Left ventricle myocardium inferior (tissue), 1 donor: ENCODE results near the gene KCMF1. TPM values are rescaled to one million over a fixed set of nuclear protein-coding genes. Genes with fewer than 3 reads are reported as not detected.

Experiments used
- DNase-seq: peaks from one replicate; pipeline ENCODE4 v3.0.0-alpha.2; 2020
- H3K27ac ChIP-seq: fragments of 200-600 bp; replicated peaks from 2 replicates; pipeline ENCODE4 v1.8.0; 2021
- H3K27me3 ChIP-seq: fragments of 200-600 bp; 2 replicates; pipeline ENCODE4 v1.8.0; 2021; ENCODE audit warnings: low read depth
- H3K36me3 ChIP-seq: fragments of 200-600 bp; 2 replicates; pipeline ENCODE4 v1.8.0; 2021
- H3K4me1 ChIP-seq: fragments of 200-600 bp; 2 replicates; pipeline ENCODE4 v1.8.0; 2021
- H3K4me3 ChIP-seq: fragments of 200-600 bp; 2 replicates; pipeline ENCODE4 v1.8.0; 2021; ENCODE audit warnings: mild to moderate bottlenecking, moderate library complexity
- H3K9me3 ChIP-seq: fragments of 200-600 bp; replicated peaks from 2 replicates; pipeline ENCODE4 v1.8.0; 2021
- CTCF ChIP-seq: fragments of 200-600 bp; IDR thresholded peaks from 2 replicates; pipeline ENCODE4 v1.8.0; 2021; ENCODE audit warnings: antibody characterized with exemption, mild to moderate bottlenecking, borderline replicate concordance
- intact Hi-C: fragments of 100-400 bp; cut with micrococcal nuclease; formaldehyde crosslinking; loops from one replicate; pipeline ENCODE4 v1.11.0; 2022
- total RNA-seq: library from RNA; stranded (reverse); fragmentation: NEBNext Ultra II Directional; extraction: Animal tissue kit (Norgen Biotek cat#: 25700); gene quantifications from one replicate; pipeline ENCODE4 v1.2.1, GENCODE V29; 2021
- donor health status: DM: no; HTN: yes; CAD: no; lungs with severe emphysema.

KCMF1 gene
- total RNA-seq, 1 donor from 2014 or later, result 90.2 TPM

- H3K4me1 ChIP-seq, result peaks cover 71% of the 10 kb centered on the region
- H3K9me3 ChIP-seq, result no peaks in the 10 kb centered on the region
- no peak overlapping the region for H3K4me3 ChIP-seq
- intact Hi-C loops, result no loop called here
- peaks cover 7% of the 10 kb centered on the region for H3K36me3 ChIP-seq
- no peak for TF ChIP-seq CTCF
- no peaks in the 10 kb centered on the region for H3K27me3 ChIP-seq
- DNase-seq, result no peak
- no peak overlapping the region for H3K27ac ChIP-seq
Observed at GRCh38 chr2:85008252-85008651, 37.3 kb downstream of the KCMF1 start.

DNA sequence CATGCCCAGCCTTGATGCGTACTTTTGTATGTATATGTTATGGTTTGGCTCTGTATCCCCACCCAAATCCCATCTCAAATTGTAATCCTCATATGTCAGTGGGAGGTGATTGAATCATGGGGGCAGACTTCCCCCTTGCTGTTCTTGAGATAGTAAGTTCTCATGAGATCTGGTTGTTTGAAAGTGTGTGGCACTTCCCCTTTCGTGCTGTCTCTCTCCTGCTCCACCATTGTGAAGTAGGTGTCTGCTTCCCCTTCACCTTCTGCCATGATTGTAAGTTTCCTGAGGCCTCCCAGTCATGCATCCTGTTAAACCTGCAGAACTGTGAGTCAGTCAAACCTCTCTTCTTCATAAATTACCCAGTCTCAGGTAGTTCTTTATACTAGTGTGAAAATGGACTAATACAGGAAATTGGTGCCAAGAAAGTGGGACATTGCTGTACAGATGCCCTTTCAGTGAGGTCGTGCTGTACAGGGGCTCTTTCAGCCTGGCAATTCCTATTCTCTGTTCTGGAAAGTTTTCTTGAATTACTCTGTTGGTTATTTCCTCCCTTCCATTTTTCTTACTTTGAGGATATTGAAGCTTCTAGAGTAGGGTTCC lies 38.2 kb downstream of the KCMF1 start:
- intact Hi-C loops, result no loop called here

DNA sequence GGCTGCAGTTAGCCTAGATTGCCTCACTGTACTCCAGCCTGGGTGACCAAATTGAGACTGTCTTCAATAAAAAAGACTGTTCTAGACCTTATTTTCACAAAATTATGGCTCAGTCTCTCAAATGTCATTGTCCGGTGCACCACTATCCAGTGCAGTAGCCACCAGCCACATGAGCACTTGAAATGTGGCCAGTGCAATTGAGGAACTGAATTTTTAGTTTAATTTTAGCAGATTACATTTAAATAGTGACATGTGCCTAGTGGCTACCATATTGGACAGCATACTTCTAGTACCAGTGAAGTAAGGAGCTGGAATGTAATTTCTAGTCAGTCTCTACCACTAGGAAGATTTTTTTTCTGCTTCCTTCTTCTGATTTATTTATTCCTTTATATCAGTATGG lies 39.4 kb downstream of the KCMF1 start:
- no peak for DNase-seq
- Histone ChIP-seq H3K27ac (no peak overlapping the region), H3K4me1 (peaks cover 83% of the 10 kb centered on the region), H3K4me3 (no peak overlapping the region), H3K9me3 (no peaks in the 10 kb centered on the region), H3K27me3 (no peaks in the 10 kb centered on the region), H3K36me3 (peaks cover 7% of the 10 kb centered on the region)
- intact Hi-C loops, result no loop called here
- no peak for TF ChIP-seq CTCF

More for the DNA sequence above, 38.2 kb downstream of the KCMF1 start:
- no peak for TF ChIP-seq CTCF
- Histone ChIP-seq H3K36me3 (peaks cover 7% of the 10 kb centered on the region), H3K4me3 (no peak overlapping the region), H3K27me3 (no peaks in the 10 kb centered on the region), H3K4me1 (peaks cover 73% of the 10 kb centered on the region), H3K27ac (no peak overlapping the region), H3K9me3 (no peaks in the 10 kb centered on the region)
- no peak for DNase-seq

- TF ChIP-seq CTCF, result no peak
- Histone ChIP-seq H3K9me3 (no peaks in the 10 kb centered on the region), H3K27me3 (no peaks in the 10 kb centered on the region), H3K4me1 (peaks cover 84% of the 10 kb centered on the region), H3K36me3 (peaks cover 7% of the 10 kb centered on the region), H3K27ac (no peak overlapping the region), H3K4me3 (no peak overlapping the region)
- DNase-seq, result no peak
- intact Hi-C loops, result no loop called here
Observed at GRCh38 chr2:85011098-85011497, 40.1 kb downstream of the KCMF1 start.

DNA sequence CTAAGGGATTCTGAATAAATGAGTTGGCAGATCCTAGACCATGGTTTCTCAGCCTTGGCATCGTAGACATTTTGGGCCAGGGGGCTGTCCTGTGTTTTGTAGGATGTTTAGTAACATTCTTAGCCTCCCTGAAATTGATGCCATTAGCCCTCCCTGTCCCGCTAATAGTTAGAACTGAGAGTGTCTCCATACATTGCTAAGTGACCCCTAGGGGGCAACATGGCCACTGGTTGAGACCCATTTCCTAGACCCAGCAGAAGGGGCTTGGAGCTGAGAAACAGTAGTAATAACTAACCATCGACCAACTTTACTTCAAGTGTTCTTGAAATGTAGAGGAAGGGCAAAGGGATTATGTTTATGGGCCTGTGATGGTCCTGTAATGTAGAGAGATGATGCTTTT lies 40.8 kb downstream of the KCMF1 start:
- H3K27me3 ChIP-seq, result no peaks in the 10 kb centered on the region
- no peak for DNase-seq
- TF ChIP-seq CTCF, result no peak
- H3K4me1 ChIP-seq, result peaks cover 91% of the 10 kb centered on the region
- no peak overlapping the region for H3K4me3 ChIP-seq
- peaks cover 7% of the 10 kb centered on the region for H3K36me3 ChIP-seq
- H3K27ac ChIP-seq, result no peak overlapping the region
- no peaks in the 10 kb centered on the region for H3K9me3 ChIP-seq
- intact Hi-C loops, result no loop called here

DNA sequence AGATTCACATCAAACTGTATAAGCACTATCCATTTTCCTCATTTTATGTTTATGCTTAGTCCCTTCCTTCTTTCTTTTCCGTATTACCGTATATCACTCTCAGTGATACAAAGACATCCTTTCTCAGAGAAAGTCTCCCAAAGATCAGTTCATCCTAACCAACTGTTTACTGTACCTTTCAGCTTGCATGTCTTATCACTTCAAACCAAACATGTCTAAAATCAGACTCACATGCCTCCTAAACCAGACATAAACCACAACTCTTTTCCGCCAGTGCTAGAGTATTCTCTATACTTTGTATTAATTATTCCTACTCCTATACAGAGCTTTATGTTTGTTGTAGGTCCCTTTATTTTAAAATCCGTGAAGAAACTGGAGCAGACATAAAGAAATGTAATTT lies 41.5 kb downstream of the KCMF1 start:
- Histone ChIP-seq H3K27me3 (no peaks in the 10 kb centered on the region), H3K36me3 (peaks cover 5% of the 10 kb centered on the region), H3K9me3 (no peaks in the 10 kb centered on the region), H3K27ac (no peak overlapping the region), H3K4me3 (no peak overlapping the region), H3K4me1 (peaks cover 90% of the 10 kb centered on the region)
- intact Hi-C loops, result no loop called here
- DNase-seq, result no peak
- TF ChIP-seq CTCF, result no peak
